Measurements from ENCODE around the gene AADACL2. TPM values are rescaled to one million over a fixed set of nuclear protein-coding genes. Genes with fewer than 3 reads are reported as not detected.

AADACL2 gene
- total RNA-seq, 4 donors from 2014 or later = 0.49 TPM; not detected in 3

GRCh38 chr3:151761581-151761980 lies 27.9 kb downstream of the AADACL2 start:
- no peak for TF ChIP-seq CTCF (IDR thresholded peaks at IDR 0.05; ENCODE audit: low read depth)

- no peak for TF ChIP-seq CTCF (IDR thresholded peaks at IDR 0.05; ENCODE audit: low read depth)
These were observed 32.0 kb downstream of the AADACL2 start for GRCh38 chr3:151765685-151766084.

- TF ChIP-seq CTCF (IDR thresholded peaks at IDR 0.05; ENCODE audit: low read depth) = no peak
These were observed 32.7 kb downstream of the AADACL2 start for GRCh38 chr3:151766454-151766853.

- TF ChIP-seq CTCF (IDR thresholded peaks at IDR 0.05; ENCODE audit: low read depth) = no peak
These were observed 34.7 kb downstream of the AADACL2 start for GRCh38 chr3:151768393-151768930.

- TF ChIP-seq CTCF (IDR thresholded peaks at IDR 0.05; ENCODE audit: low read depth) = no peak
These were observed 35.4 kb downstream of the AADACL2 start for GRCh38 chr3:151769175-151769574.

- TF ChIP-seq CTCF (IDR thresholded peaks at IDR 0.05; ENCODE audit: low read depth) = no peak
These were observed 37.2 kb downstream of the AADACL2 start for GRCh38 chr3:151770956-151771355.

- no peak for TF ChIP-seq CTCF (IDR thresholded peaks at IDR 0.05; ENCODE audit: low read depth)
These were observed 39.2 kb downstream of the AADACL2 start for GRCh38 chr3:151772825-151773480.

Data from subcutaneous adipose tissue (tissue), 4 donors.